RWPE2 (cell line): Measurements from ENCODE around the gene DPH2.

Experiments
- ATAC-seq: fragments of 200-7000 bp; cut with Tn5 transposase; 3 replicates; pipeline ENCODE4 v1.9.1; 2021; ENCODE audit warnings: low read depth
- DNase-seq: peaks from one replicate; pipeline ENCODE4 v3.0.0-alpha.2; 2020; ENCODE audit warnings: low spot score
- H3K27ac ChIP-seq: fragments of 450-650 bp; 2 replicates; pipeline ENCODE4 v1.5.1; 2017; ENCODE audit warnings: mild to moderate bottlenecking; ENCODE audit not compliant: poor library complexity, severe bottlenecking
- H3K27me3 ChIP-seq: fragments of 250-450 bp; sonication (Bioruptor Pico); 2 replicates; pipeline ENCODE4 v1.5.1; 2021; ENCODE audit warnings: mild to moderate bottlenecking, moderate library complexity; ENCODE audit not compliant: insufficient read depth, poor library complexity, severe bottlenecking
- H3K36me3 ChIP-seq: fragments of 250-450 bp; sonication (Bioruptor Pico); 2 replicates; pipeline ENCODE4 v1.5.1; 2020; ENCODE audit warnings: low read depth, mild to moderate bottlenecking, moderate library complexity
- H3K4me1 ChIP-seq: fragments of 250-450 bp; sonication (Bioruptor Pico); 2 replicates; pipeline ENCODE4 v1.5.1; 2021; ENCODE audit warnings: mild to moderate bottlenecking, moderate library complexity; ENCODE audit not compliant: insufficient read depth, poor library complexity, severe bottlenecking
- H3K4me3 ChIP-seq: fragments of 250-450 bp; sonication (Bioruptor Pico); 2 replicates; pipeline ENCODE4 v1.5.1; 2021; ENCODE audit warnings: mild to moderate bottlenecking, moderate library complexity; ENCODE audit not compliant: severe bottlenecking
- H3K9me3 ChIP-seq: fragments of 250-450 bp; sonication (Bioruptor Pico); 2 replicates; pipeline ENCODE4 v1.5.1; 2021; ENCODE audit warnings: mild to moderate bottlenecking, moderate library complexity; ENCODE audit not compliant: severe bottlenecking
- CTCF ChIP-seq: fragments of 450-650 bp; IDR thresholded peaks from one replicate; pipeline ENCODE4 v1.5.1; 2017; ENCODE audit warnings: mild to moderate bottlenecking, moderate library complexity; ENCODE audit not compliant: poor library complexity, severe bottlenecking

The DPH2 gene

GRCh38 chr1:43947061-43947873 lies 22.5 kb upstream of the DPH2 start:
- peak overlapping the region; percentile 60 for H3K27ac ChIP-seq
- peaks cover 8% of the 10 kb centered on the region for H3K4me1 ChIP-seq
- no peaks in the 10 kb centered on the region for H3K9me3 ChIP-seq
- H3K27me3 ChIP-seq, result no peaks in the 10 kb centered on the region
- 0 out of 2 replicates have a peak, but pooled peaks cover 4% of the 10 kb centered on the region for H3K36me3 ChIP-seq
- ATAC-seq (no peak), DNase-seq (no peak)
- peak overlapping the region; percentile 50 for H3K4me3 ChIP-seq
- TF ChIP-seq CTCF, result no peak

GRCh38 chr1:43947874-43948437 lies 21.9 kb upstream of the DPH2 start:
- Histone ChIP-seq H3K4me3 (peak overlapping the region; percentile 50), H3K27me3 (no peaks in the 10 kb centered on the region), H3K36me3 (0 out of 2 replicates have a peak, but pooled peaks cover 4% of the 10 kb centered on the region), H3K9me3 (no peaks in the 10 kb centered on the region), H3K27ac (peak overlapping the region; percentile 60), H3K4me1 (peaks cover 8% of the 10 kb centered on the region)
- DNase-seq (no peak), ATAC-seq (no peak)
- TF ChIP-seq CTCF, result no peak

- H3K36me3 ChIP-seq, result 0 out of 2 replicates have a peak, but pooled peaks cover 4% of the 10 kb centered on the region
- peaks cover 8% of the 10 kb centered on the region for H3K4me1 ChIP-seq
- H3K27ac ChIP-seq, result no peak overlapping the region
- no peak for DNase-seq
- TF ChIP-seq CTCF, result no peak
- H3K4me3 ChIP-seq, result no peak overlapping the region
- no peak for ATAC-seq
- no peaks in the 10 kb centered on the region for H3K9me3 ChIP-seq
- no peaks in the 10 kb centered on the region for H3K27me3 ChIP-seq
Measured at GRCh38 chr1:43949678-43950077, 20.1 kb upstream of the DPH2 start.

- TF ChIP-seq CTCF, result no peak
- DNase-seq, result no peak
- no peak overlapping the region for H3K27ac ChIP-seq
- ATAC-seq, result no peak
- peaks cover 4% of the 10 kb centered on the region for H3K4me1 ChIP-seq
- no peak overlapping the region for H3K4me3 ChIP-seq
- H3K36me3 ChIP-seq, result 0 out of 2 replicates have a peak, but pooled peaks cover 4% of the 10 kb centered on the region
- H3K9me3 ChIP-seq, result no peaks in the 10 kb centered on the region
- H3K27me3 ChIP-seq, result no peaks in the 10 kb centered on the region
Measured at GRCh38 chr1:43951021-43951985, 18.5 kb upstream of the DPH2 start.
